Activated CD8-positive, alpha-beta memory T cell treated with anti-CD3 and anti-CD28 coated beads for 24 hours (primary cell): ENCODE results near the gene CSF2RB.

Experiments
- DNase-seq: peaks from one replicate; pipeline ENCODE4 v3.0.0-alpha.2; 2020

The CSF2RB gene

GRCh38 chr22:36892292-36892691 is 21.1 kb upstream of the CSF2RB start:
- no peak for DNase-seq

- DNase-seq, result no peak
These were observed 20.2 kb upstream of the CSF2RB start for GRCh38 chr22:36893262-36893661.

GRCh38 chr22:36894266-36894665 is 19.2 kb upstream of the CSF2RB start:
- no peak for DNase-seq

- no peak for DNase-seq
These were observed 15.8 kb upstream of the CSF2RB start for GRCh38 chr22:36897611-36898010.

- no peak for DNase-seq
These were observed 14.7 kb upstream of the CSF2RB start for GRCh38 chr22:36898690-36899089.

- DNase-seq, result no peak
These were observed 13.9 kb upstream of the CSF2RB start for GRCh38 chr22:36899498-36899897.

- no peak for DNase-seq
These were observed 13.2 kb upstream of the CSF2RB start for GRCh38 chr22:36900225-36900624.

GRCh38 chr22:36900880-36901279 is 12.5 kb upstream of the CSF2RB start:
- no peak for DNase-seq

- no peak for DNase-seq
These were observed 11.9 kb upstream of the CSF2RB start for GRCh38 chr22:36901411-36902142.

- no peak for DNase-seq
These were observed 11.1 kb upstream of the CSF2RB start for GRCh38 chr22:36902143-36902926.

- no peak for DNase-seq
These were observed 9.1 kb upstream of the CSF2RB start for GRCh38 chr22:36904260-36904880.

GRCh38 chr22:36907253-36908195 is 5.9 kb upstream of the CSF2RB start:
- no peak for DNase-seq

- DNase-seq, result no peak
These were observed 3.0 kb upstream of the CSF2RB start for GRCh38 chr22:36910461-36910860.

- no peak for DNase-seq
These were observed 1.4 kb upstream of the CSF2RB start for GRCh38 chr22:36911887-36912661.

GRCh38 chr22:36912694-36913426 is 568 bp upstream of the CSF2RB start:
- DNase-seq, result peak; percentile 48

GRCh38 chr22:36914390-36914752 is 943 bp downstream of the CSF2RB start:
- DNase-seq, result no peak

- no peak for DNase-seq
These were observed 2.6 kb downstream of the CSF2RB start for GRCh38 chr22:36916034-36916433.

GRCh38 chr22:36918586-36919284 is 5.3 kb downstream of the CSF2RB start:
- no peak for DNase-seq

- DNase-seq, result no peak
These were observed 8.1 kb downstream of the CSF2RB start for GRCh38 chr22:36921309-36922104.

GRCh38 chr22:36922105-36922608 is 8.7 kb downstream of the CSF2RB start:
- DNase-seq, result no peak
